ENCODE data around the gene OS9.
"Not testable (repeated sequence)": the region's sequence is repeated elsewhere in the genome, so short reads cannot be mapped to it uniquely, and the experiment has no call there.

- TF ChIP-seq CTCF (conservative IDR thresholded peaks at IDR 0.05); ZFX (IDR thresholded peaks at IDR 0.05): not testable (repeated sequence)
Measured at GRCh38 chr12:57646659-57647049, 47.3 kb upstream of the OS9 start.
